Parathyroid adenoma (tissue), 2 donors: ENCODE results near the gene TANGO2.

Experiments used
- H2AFZ ChIP-seq: fragments of 300-600 bp; sonication (generic); one replicate; pipeline ENCODE4 v1.7.0; 2017; ENCODE audit warnings: antibody characterized with exemption, mild to moderate bottlenecking
- H3K27ac ChIP-seq: fragments of 300-600 bp; sonication (generic); one replicate; pipeline ENCODE4 v1.7.0; 2017
- H3K27me3 ChIP-seq: fragments of 300-600 bp; sonication (generic); one replicate; pipeline ENCODE4 v1.7.0; 2017; ENCODE audit warnings: low read length; ENCODE audit not compliant: control insufficient read depth, insufficient read depth
- H3K36me3 ChIP-seq: fragments of 300-600 bp; sonication (generic); one replicate; pipeline ENCODE4 v1.7.0; 2017; ENCODE audit warnings: low read length; ENCODE audit not compliant: control insufficient read depth, insufficient read depth
- H3K4me1 ChIP-seq: fragments of 300-600 bp; sonication (generic); one replicate; pipeline ENCODE4 v1.7.0; 2017; ENCODE audit warnings: control low read depth
- H3K4me2 ChIP-seq: fragments of 300-600 bp; sonication (generic); one replicate; pipeline ENCODE4 v1.7.0; 2017; ENCODE audit warnings: low read length
- H3K4me3 ChIP-seq: fragments of 300-600 bp; sonication (generic); one replicate; pipeline ENCODE4 v1.7.0; 2017; ENCODE audit warnings: low read depth, low read length
- H3K79me2 ChIP-seq: fragments of 300-600 bp; sonication (generic); one replicate; pipeline ENCODE4 v1.7.0; 2017; ENCODE audit warnings: control low read depth
- H3K9ac ChIP-seq: fragments of 300-600 bp; sonication (generic); one replicate; pipeline ENCODE4 v1.7.0; 2017; ENCODE audit warnings: mild to moderate bottlenecking
- H3K9me3 ChIP-seq: fragments of 300-600 bp; sonication (generic); one replicate; pipeline ENCODE4 v1.7.0; 2017; ENCODE audit warnings: low read length; ENCODE audit not compliant: control insufficient read depth
- CTCF ChIP-seq: fragments of 300-600 bp; sonication (generic); IDR thresholded peaks from one replicate; pipeline ENCODE4 v1.7.0; 2017; ENCODE audit warnings: antibody characterized with exemption, mild to moderate bottlenecking
- donor health status: primary hyperparathyroidism.

TANGO2 gene

GRCh38 chr22:20106205-20106848 is 85.4 kb downstream of the TANGO2 start:
- Histone ChIP-seq H3K27ac (no peak overlapping the region), H2AFZ (no peak overlapping the region), H3K27me3 (no peaks in the 10 kb centered on the region), H3K9me3 (no peaks in the 10 kb centered on the region), H3K36me3 (no peaks in the 10 kb centered on the region), H3K4me2 (no peak overlapping the region), H3K79me2 (no peaks in the 10 kb centered on the region), H3K9ac (no peak overlapping the region), H3K4me3 (no peak overlapping the region), H3K4me1 (no peaks in the 10 kb centered on the region)
- TF ChIP-seq CTCF, result no peak

GRCh38 chr22:20106849-20107237 is 85.9 kb downstream of the TANGO2 start:
- no peak overlapping the region for H3K4me3 ChIP-seq
- H3K36me3 ChIP-seq, result no peaks in the 10 kb centered on the region
- H3K9me3 ChIP-seq, result no peaks in the 10 kb centered on the region
- H2AFZ ChIP-seq, result no peak overlapping the region
- H3K27me3 ChIP-seq, result no peaks in the 10 kb centered on the region
- TF ChIP-seq CTCF, result no peak
- H3K4me2 ChIP-seq, result no peak overlapping the region
- no peak overlapping the region for H3K9ac ChIP-seq
- no peak overlapping the region for H3K27ac ChIP-seq
- no peaks in the 10 kb centered on the region for H3K79me2 ChIP-seq
- no peaks in the 10 kb centered on the region for H3K4me1 ChIP-seq

- H3K4me2 ChIP-seq, result no peak overlapping the region
- H3K27ac ChIP-seq, result no peak overlapping the region
- H3K36me3 ChIP-seq, result no peaks in the 10 kb centered on the region
- H3K27me3 ChIP-seq, result no peaks in the 10 kb centered on the region
- no peaks in the 10 kb centered on the region for H3K9me3 ChIP-seq
- H3K9ac ChIP-seq, result no peak overlapping the region
- H3K4me3 ChIP-seq, result no peak overlapping the region
- H3K79me2 ChIP-seq, result no peaks in the 10 kb centered on the region
- H3K4me1 ChIP-seq, result no peaks in the 10 kb centered on the region
- H2AFZ ChIP-seq, result no peak overlapping the region
- TF ChIP-seq CTCF, result no peak
These were observed 86.6 kb downstream of the TANGO2 start for GRCh38 chr22:20107471-20107901.

- Histone ChIP-seq H3K27me3 (no peaks in the 10 kb centered on the region), H3K4me3 (no peak overlapping the region), H3K4me1 (no peaks in the 10 kb centered on the region), H3K9ac (no peak overlapping the region), H3K36me3 (no peaks in the 10 kb centered on the region), H2AFZ (no peak overlapping the region), H3K27ac (no peak overlapping the region), H3K9me3 (no peaks in the 10 kb centered on the region), H3K79me2 (no peaks in the 10 kb centered on the region), H3K4me2 (no peak overlapping the region)
- TF ChIP-seq CTCF, result no peak
These were observed 87.2 kb downstream of the TANGO2 start for GRCh38 chr22:20107951-20108756.
